Natural killer cell (primary cell): ENCODE data around the gene LRP3. TPM values are rescaled to one million over a fixed set of nuclear protein-coding genes. Genes with fewer than 3 reads are reported as not detected.

Source experiments
- ATAC-seq, 3 donors: fragments of 150-1000 bp in 2 of 3; fragments of 200-7000 bp in 1 of 3; cut with Tn5 transposase; 1 replicate in 1 of 3; 2 replicates in 2 of 3; pipeline ENCODE4 v1.10.0; 2021; ENCODE audit warnings: mild to moderate bottlenecking in 2 of 3, moderate library complexity in 2 of 3
- DNase-seq, 2 donors: peaks; one replicate each; pipeline versions ENCODE4 v3.0.0 to v3.0.0-alpha.2; 2013 to 2021; ENCODE audit warnings: mixed read lengths in 1 of 2
- H3K27ac ChIP-seq: one replicate; pipeline ENCODE4 v1.5.1; 2013; ENCODE audit warnings: mild to moderate bottlenecking, low read length
- H3K27me3 ChIP-seq: one replicate; pipeline ENCODE4 v1.6.1; 2013; ENCODE audit warnings: low read length; ENCODE audit not compliant: control insufficient read depth, insufficient read depth
- H3K36me3 ChIP-seq: one replicate; pipeline ENCODE4 v1.6.1; 2013; ENCODE audit warnings: low read length; ENCODE audit not compliant: control insufficient read depth, insufficient read depth
- H3K4me1 ChIP-seq: one replicate; pipeline ENCODE4 v1.6.1; 2013; ENCODE audit warnings: low read length; ENCODE audit not compliant: control insufficient read depth, insufficient read depth
- H3K4me3 ChIP-seq: one replicate; pipeline ENCODE4 v1.5.1; 2013; ENCODE audit warnings: low read length
- H3K9me3 ChIP-seq: one replicate; pipeline ENCODE4 v1.6.1; 2013; ENCODE audit warnings: low read length; ENCODE audit not compliant: control insufficient read depth, insufficient read depth
- H3K27ac Mint-ChIP-seq, 2 donors: one replicate each; pipeline ENCODE4 v1.8.0; 2022; ENCODE audit warnings: mild to moderate bottlenecking in 2 of 2, mixed read lengths in 2 of 2, moderate library complexity in 1 of 2
- H3K27me3 Mint-ChIP-seq, 2 donors: one replicate each; pipeline ENCODE4 v1.8.0; 2022; ENCODE audit warnings: low read depth in 2 of 2, mixed read lengths in 2 of 2
- H3K36me3 Mint-ChIP-seq: one replicate; pipeline ENCODE4 v1.8.0; 2022; ENCODE audit warnings: mixed read lengths
- H3K4me1 Mint-ChIP-seq, 2 donors: one replicate each; pipeline ENCODE4 v1.8.0; 2022; ENCODE audit warnings: mixed read lengths in 2 of 2
- H3K4me3 Mint-ChIP-seq: one replicate; pipeline ENCODE4 v1.8.0; 2022; ENCODE audit warnings: mild to moderate bottlenecking, moderate library complexity, mixed read lengths
- H3K9me3 Mint-ChIP-seq, 2 donors: one replicate each; pipeline ENCODE4 v1.8.0; 2022; ENCODE audit warnings: mixed read lengths in 2 of 2
- WGBS: methylation state at CpG from one replicate; pipeline ENCODE4 v1.1.7; 2013; ENCODE audit warnings: missing lambda C conversion rate; ENCODE audit not compliant: insufficient coverage; 5-methylcytosine and 5-hydroxymethylcytosine counted together
- intact Hi-C: fragments of 100-400 bp; cut with micrococcal nuclease; formaldehyde crosslinking; loops from one replicate; pipeline ENCODE4 v1.14.2; 2022
- total RNA-seq, 4 donors: library from RNA; stranded (reverse); fragments of 120-200 nt in 1 of 4; gene quantifications; one replicate each; pipeline versions ENCODE4 v1.2.3 to v1.2.4, GENCODE V29; 2013 to 2022
- TF ChIP-seq, protein P1 (sequence below): fragments of 200-600 bp; IDR thresholded peaks from one replicate; pipeline ENCODE4 v1.8.0; 2022; ENCODE audit warnings: antibody characterized with exemption

LRP3 gene
- total RNA-seq, 3 donors from 2014 or later (not counting 1 experiment from before 2014, with no cell fraction given): 0.33 to 0.38 TPM; not detected in 1

- peaks cover 0 to under 1% of the 10 kb centered on the region in 2 donors for H3K27me3 Mint-ChIP-seq
- no peaks in the 10 kb centered on the region for H3K4me1 Mint-ChIP-seq
- no peak overlapping the region for H3K27ac ChIP-seq
- H3K9me3 ChIP-seq: no peaks in the 10 kb centered on the region
- no peaks in the 10 kb centered on the region for H3K4me1 ChIP-seq
- no peaks in the 10 kb centered on the region for H3K27me3 ChIP-seq
- no peak overlapping the region for H3K4me3 Mint-ChIP-seq
- no peak overlapping the region for H3K27ac Mint-ChIP-seq
- no peak overlapping the region for H3K4me3 ChIP-seq
- no peak for ATAC-seq
- H3K36me3 ChIP-seq: no peaks in the 10 kb centered on the region
- no peaks in the 10 kb centered on the region for H3K9me3 Mint-ChIP-seq
- no peak for DNase-seq
- 95% methylated on average over 15 of the region's 15 CpGs for WGBS
- intact Hi-C loops: no loop called here
- TF ChIP-seq, protein P1, sequence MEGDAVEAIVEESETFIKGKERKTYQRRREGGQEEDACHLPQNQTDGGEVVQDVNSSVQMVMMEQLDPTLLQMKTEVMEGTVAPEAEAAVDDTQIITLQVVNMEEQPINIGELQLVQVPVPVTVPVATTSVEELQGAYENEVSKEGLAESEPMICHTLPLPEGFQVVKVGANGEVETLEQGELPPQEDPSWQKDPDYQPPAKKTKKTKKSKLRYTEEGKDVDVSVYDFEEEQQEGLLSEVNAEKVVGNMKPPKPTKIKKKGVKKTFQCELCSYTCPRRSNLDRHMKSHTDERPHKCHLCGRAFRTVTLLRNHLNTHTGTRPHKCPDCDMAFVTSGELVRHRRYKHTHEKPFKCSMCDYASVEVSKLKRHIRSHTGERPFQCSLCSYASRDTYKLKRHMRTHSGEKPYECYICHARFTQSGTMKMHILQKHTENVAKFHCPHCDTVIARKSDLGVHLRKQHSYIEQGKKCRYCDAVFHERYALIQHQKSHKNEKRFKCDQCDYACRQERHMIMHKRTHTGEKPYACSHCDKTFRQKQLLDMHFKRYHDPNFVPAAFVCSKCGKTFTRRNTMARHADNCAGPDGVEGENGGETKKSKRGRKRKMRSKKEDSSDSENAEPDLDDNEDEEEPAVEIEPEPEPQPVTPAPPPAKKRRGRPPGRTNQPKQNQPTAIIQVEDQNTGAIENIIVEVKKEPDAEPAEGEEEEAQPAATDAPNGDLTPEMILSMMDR: no peak
- no peaks in the 10 kb centered on the region for H3K36me3 Mint-ChIP-seq
Measured at GRCh38 chr19:33201886-33202545, 7.9 kb downstream of the LRP3 start.

DNA sequence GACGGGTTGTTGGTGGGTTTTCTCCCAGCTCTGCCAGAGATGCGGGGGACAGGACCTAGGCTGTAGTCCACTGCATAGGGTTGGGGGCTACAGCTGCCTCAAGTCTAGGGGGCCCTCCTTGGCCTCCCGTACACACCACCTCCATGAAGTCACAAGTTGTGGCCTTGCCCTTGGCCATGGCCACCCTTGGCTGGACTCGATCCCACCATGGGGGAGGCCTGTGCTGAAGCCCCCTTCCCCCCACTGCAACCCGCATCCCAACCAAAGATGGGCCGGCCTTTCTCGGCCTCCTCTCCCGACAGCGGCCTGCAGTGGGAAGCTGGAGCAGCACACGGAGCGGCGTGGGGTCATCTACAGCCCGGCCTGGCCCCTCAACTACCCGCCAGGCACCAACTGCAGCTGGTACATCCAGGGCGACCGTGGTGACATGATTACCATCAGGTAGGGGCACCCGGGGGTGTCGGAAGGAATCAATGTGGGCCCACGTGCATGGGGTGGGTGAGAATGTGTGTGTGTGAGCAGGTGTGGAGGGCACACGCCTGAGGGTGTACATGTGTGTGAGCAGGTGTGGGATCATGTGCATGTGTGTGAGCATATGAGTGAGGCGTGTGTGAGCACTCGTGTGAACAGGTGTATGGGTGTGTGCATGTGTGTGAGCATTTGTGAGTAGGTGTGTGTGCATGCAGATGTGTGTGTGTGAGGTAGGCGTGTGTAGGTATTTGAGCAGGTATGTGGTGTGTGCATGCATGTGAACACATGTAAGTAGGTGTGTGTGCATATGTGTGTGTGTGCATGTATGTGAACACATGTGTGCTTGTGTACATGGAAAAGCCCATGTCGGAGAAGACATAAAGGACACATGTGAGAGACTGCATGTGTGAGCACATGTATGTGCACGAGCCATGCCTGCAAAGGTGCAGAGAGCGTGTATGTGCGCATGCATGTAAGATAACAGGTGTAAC is 8.7 kb downstream of the LRP3 start:
- no peak overlapping the region for H3K27ac ChIP-seq
- H3K4me1 Mint-ChIP-seq: no peaks in the 10 kb centered on the region
- no peaks in the 10 kb centered on the region for H3K9me3 ChIP-seq
- no peaks in the 10 kb centered on the region for H3K4me1 ChIP-seq
- TF ChIP-seq, protein P1: no peak
- ATAC-seq (no peak), DNase-seq (no peak)
- no peak overlapping the region for H3K4me3 ChIP-seq
- no peak overlapping the region for H3K27ac Mint-ChIP-seq
- H3K36me3 Mint-ChIP-seq: no peaks in the 10 kb centered on the region
- no peaks in the 10 kb centered on the region for H3K36me3 ChIP-seq
- no peaks in the 10 kb centered on the region for H3K27me3 ChIP-seq
- intact Hi-C loops: no loop called here
- no peaks in the 10 kb centered on the region for H3K9me3 Mint-ChIP-seq
- H3K4me3 Mint-ChIP-seq: no peak overlapping the region
- H3K27me3 Mint-ChIP-seq: no peaks in the 10 kb centered on the region
- whole genome bisulfite sequencing: 91% methylated on average over 27 of the region's 27 CpGs

- Histone ChIP-seq H3K27ac (no peak overlapping the region), H3K4me1 (no peaks in the 10 kb centered on the region), H3K36me3 (no peaks in the 10 kb centered on the region), H3K27me3 (no peaks in the 10 kb centered on the region), H3K4me3 (no peak overlapping the region), H3K9me3 (no peaks in the 10 kb centered on the region)
- intact Hi-C loops: no loop called here
- ATAC-seq: no peak
- DNase-seq: no peak
- Mint-ChIP-seq H3K9me3 (no peaks in the 10 kb centered on the region), H3K36me3 (no peaks in the 10 kb centered on the region), H3K4me3 (no peak overlapping the region), H3K4me1 (no peaks in the 10 kb centered on the region), H3K27ac (no peak overlapping the region), H3K27me3 (no peaks in the 10 kb centered on the region)
- 92% methylated on average over 6 of the region's 6 CpGs for WGBS
- TF ChIP-seq, protein P1: no peak
Measured at GRCh38 chr19:33203529-33203928, 9.4 kb downstream of the LRP3 start.
